GM23248 (cell line): ENCODE measurements around the gene LRMDA. TPM values are rescaled to one million over a fixed set of nuclear protein-coding genes. Genes with fewer than 3 reads are reported as not detected.

Experiments used
- DNase-seq: peaks from one replicate; pipeline ENCODE4 v3.0.0-alpha.2; 2015
- H2AFZ ChIP-seq: fragments of 200-600 bp; sonication (generic); 2 replicates; pipeline ENCODE4 v1.6.1; 2016; ENCODE audit warnings: antibody characterized with exemption
- H3F3A ChIP-seq: fragments of 200-600 bp; sonication (generic); 2 replicates; pipeline ENCODE4 v1.6.1; 2016; ENCODE audit warnings: mild to moderate bottlenecking, antibody characterized with exemption, mixed run types; ENCODE audit not compliant: insufficient read depth
- H3K27ac ChIP-seq: fragments of 200-600 bp; sonication (generic); 2 replicates; pipeline ENCODE4 v1.5.1; 2016; ENCODE audit warnings: mild to moderate bottlenecking
- H3K27me3 ChIP-seq: fragments of 200-600 bp; sonication (generic); replicated peaks from 2 replicates; pipeline ENCODE4 v1.6.1; 2016; ENCODE audit warnings: mild to moderate bottlenecking; ENCODE audit not compliant: insufficient read depth
- H3K36me3 ChIP-seq: fragments of 200-600 bp; sonication (generic); 2 replicates; pipeline ENCODE4 v1.6.1; 2016; ENCODE audit warnings: low read depth, mild to moderate bottlenecking
- H3K4me1 ChIP-seq: fragments of 200-600 bp; sonication (generic); 2 replicates; pipeline ENCODE4 v1.6.1; 2016; ENCODE audit warnings: mild to moderate bottlenecking; ENCODE audit not compliant: insufficient read depth
- H3K4me2 ChIP-seq: fragments of 200-600 bp; sonication (generic); one replicate; pipeline ENCODE4 v1.6.1; 2016; ENCODE audit warnings: mild to moderate bottlenecking; ENCODE audit not compliant: unreplicated experiment
- H3K4me3 ChIP-seq: fragments of 200-600 bp; sonication (generic); 2 replicates; pipeline ENCODE4 v1.5.1; 2016; ENCODE audit warnings: mild to moderate bottlenecking
- H3K79me2 ChIP-seq: fragments of 200-600 bp; sonication (generic); 2 replicates; pipeline ENCODE4 v1.6.1; 2016; ENCODE audit warnings: mild to moderate bottlenecking; ENCODE audit not compliant: insufficient read depth
- H3K9ac ChIP-seq: fragments of 200-600 bp; sonication (generic); 2 replicates; pipeline ENCODE4 v1.6.1; 2016; ENCODE audit warnings: mild to moderate bottlenecking
- H3K9me2 ChIP-seq: fragments of 200-600 bp; sonication (generic); 2 replicates; pipeline ENCODE4 v1.6.1; 2016; ENCODE audit warnings: mixed run types, mild to moderate bottlenecking, moderate library complexity; ENCODE audit not compliant: insufficient read depth
- H3K9me3 ChIP-seq: fragments of 200-600 bp; sonication (generic); one replicate; pipeline ENCODE4 v1.6.1; 2017; ENCODE audit warnings: low read depth
- H4K20me1 ChIP-seq: fragments of 200-600 bp; sonication (generic); 2 replicates; pipeline ENCODE4 v1.6.0; 2016; ENCODE audit not compliant: insufficient read depth
- EZH2 ChIP-seq: fragments of 200-600 bp; sonication (generic); IDR thresholded peaks from 2 replicates; pipeline ENCODE4 v1.6.1; 2018; ENCODE audit warnings: antibody characterized with exemption, mild to moderate bottlenecking; ENCODE audit not compliant: insufficient read depth, poor library complexity, severe bottlenecking
- EZH2phosphoT487 ChIP-seq: fragments of 200-600 bp; sonication (generic); IDR thresholded peaks from 2 replicates; pipeline ENCODE4 v1.6.1; 2018; ENCODE audit warnings: antibody characterized with exemption, moderate library complexity, mild to moderate bottlenecking, low read depth; ENCODE audit not compliant: insufficient read depth
- WGBS, 2 experiments: methylation state at CpG; one replicate each; pipeline ENCODE4 v1.1.6; 2015 to 2017; ENCODE audit warnings: low lambda C conversion rate in 2 of 2, low coverage in 1 of 2; ENCODE audit errors: missing lambda C conversion rate in 2 of 2; 5-methylcytosine and 5-hydroxymethylcytosine counted together
- in situ Hi-C: fragments of 300-500 bp; cut with MboI; formaldehyde crosslinking; loops from 2 replicates; pipeline ENCODE4 v1.15.0; 2020
- polyA plus RNA-seq: library from polyadenylated mRNA; unstranded; fragments of >200 nt; fragmentation: Nextera tagmentation; extraction: Ambion mirVana; gene quantifications from 2 replicates; pipeline ENCODE4 v1.2.1, GENCODE V29; 2016
- total RNA-seq: library from RNA; depleted of rRNA; stranded (reverse); fragments of >200 nt; shearing (Covaris generic); gene quantifications from 2 replicates; pipeline ENCODE4 v1.2.3, GENCODE V29; 2014

LRMDA gene
- total and polyA plus RNA-seq, 2 experiments from 2014 or later: 2.6 TPM; not detected in 1

GRCh38 chr10:75486591-75486990 lies 55.2 kb downstream of the LRMDA start:
- H3K4me1 ChIP-seq: peaks cover 4% of the 10 kb centered on the region; the same call in 1 of the 2 replicates
- no peaks in the 10 kb centered on the region for H3K79me2 ChIP-seq
- H3F3A ChIP-seq: no peaks in the 10 kb centered on the region
- no peak overlapping the region for H3K4me3 ChIP-seq
- H3K9me3 ChIP-seq: no peaks in the 10 kb centered on the region
- H2AFZ ChIP-seq: no peak overlapping the region
- no peaks in the 10 kb centered on the region for H3K9me2 ChIP-seq
- no peaks in the 10 kb centered on the region for H3K27me3 ChIP-seq
- in situ Hi-C loops: no loop called here
- H4K20me1 ChIP-seq: no peaks in the 10 kb centered on the region
- H3K9ac ChIP-seq: no peak overlapping the region
- no peaks in the 10 kb centered on the region for H3K36me3 ChIP-seq
- DNase-seq: no peak
- H3K4me2 ChIP-seq: no peak overlapping the region
- H3K27ac ChIP-seq: no peak overlapping the region
- TF ChIP-seq EZH2 (no peak), EZH2phosphoT487 (no peak)
- WGBS, 2 experiments: 88 to 94% methylated on average over 2 of the region's 2 CpGs

- in situ Hi-C loops: no loop called here
- Histone ChIP-seq H3K36me3 (no peaks in the 10 kb centered on the region), H3K9ac (no peak overlapping the region), H3K9me2 (no peaks in the 10 kb centered on the region), H3K79me2 (no peaks in the 10 kb centered on the region), H3K27ac (no peak overlapping the region), H3K4me2 (no peak overlapping the region), H3K4me1 (peaks cover 4% of the 10 kb centered on the region; the same call in 1 of the 2 replicates), H4K20me1 (no peaks in the 10 kb centered on the region), H3K9me3 (no peaks in the 10 kb centered on the region), H3K27me3 (no peaks in the 10 kb centered on the region), H2AFZ (no peak overlapping the region), H3K4me3 (no peak overlapping the region), H3F3A (no peaks in the 10 kb centered on the region)
- no peak for TF ChIP-seq EZH2phosphoT487
- no peak for TF ChIP-seq EZH2
- peak; percentile 23 for DNase-seq
- 59 to 69% methylated on average over 4 of the region's 4 CpGs for WGBS, 2 experiments
Observed at GRCh38 chr10:75487087-75487754, 55.8 kb downstream of the LRMDA start.

- TF ChIP-seq EZH2phosphoT487: no peak
- no peak for TF ChIP-seq EZH2
- Histone ChIP-seq H3K27ac (no peak overlapping the region), H3K9me2 (no peaks in the 10 kb centered on the region), H3K4me3 (no peak overlapping the region), H3K27me3 (no peaks in the 10 kb centered on the region), H3K4me2 (no peak overlapping the region), H4K20me1 (no peaks in the 10 kb centered on the region), H3K9me3 (no peaks in the 10 kb centered on the region), H3F3A (peaks cover 1% of the 10 kb centered on the region; the same call in 1 of the 2 replicates), H3K36me3 (no peaks in the 10 kb centered on the region), H3K9ac (no peak overlapping the region), H2AFZ (no peak overlapping the region), H3K79me2 (no peaks in the 10 kb centered on the region), H3K4me1 (peaks cover 4% of the 10 kb centered on the region; the same call in 1 of the 2 replicates)
- in situ Hi-C loops: no loop called here
- 76 to 78% methylated on average over 2 of the region's 2 CpGs for WGBS, 2 experiments
- no peak for DNase-seq
Observed at GRCh38 chr10:75487755-75488125, 56.3 kb downstream of the LRMDA start.

- in situ Hi-C loops: no loop called here
- no peaks in the 10 kb centered on the region for H3K79me2 ChIP-seq
- no peak overlapping the region for H3K27ac ChIP-seq
- TF ChIP-seq EZH2 (no peak), EZH2phosphoT487 (no peak)
- H3K27me3 ChIP-seq: no peaks in the 10 kb centered on the region
- 96 to 99% methylated on average over 3 of the region's 3 CpGs for WGBS, 2 experiments
- H3K9ac ChIP-seq: no peak overlapping the region
- no peaks in the 10 kb centered on the region for H3K9me2 ChIP-seq
- no peaks in the 10 kb centered on the region for H3K36me3 ChIP-seq
- H3F3A ChIP-seq: peaks cover 17% of the 10 kb centered on the region
- no peak overlapping the region for H3K4me2 ChIP-seq
- no peak overlapping the region for H2AFZ ChIP-seq
- H3K4me1 ChIP-seq: peaks cover 9% of the 10 kb centered on the region; the same call in 1 of the 2 replicates
- no peaks in the 10 kb centered on the region for H3K9me3 ChIP-seq
- no peak overlapping the region for H3K4me3 ChIP-seq
- no peak for DNase-seq
- H4K20me1 ChIP-seq: no peaks in the 10 kb centered on the region
Observed at GRCh38 chr10:75492173-75492925, 60.9 kb downstream of the LRMDA start.
